ENCODE data around the gene WEE2. TPM values are rescaled to one million over a fixed set of nuclear protein-coding genes. Genes with fewer than 3 reads are reported as not detected.

The WEE2 gene
- total RNA-seq, 4 donors from 2014 or later = not detected

DNA sequence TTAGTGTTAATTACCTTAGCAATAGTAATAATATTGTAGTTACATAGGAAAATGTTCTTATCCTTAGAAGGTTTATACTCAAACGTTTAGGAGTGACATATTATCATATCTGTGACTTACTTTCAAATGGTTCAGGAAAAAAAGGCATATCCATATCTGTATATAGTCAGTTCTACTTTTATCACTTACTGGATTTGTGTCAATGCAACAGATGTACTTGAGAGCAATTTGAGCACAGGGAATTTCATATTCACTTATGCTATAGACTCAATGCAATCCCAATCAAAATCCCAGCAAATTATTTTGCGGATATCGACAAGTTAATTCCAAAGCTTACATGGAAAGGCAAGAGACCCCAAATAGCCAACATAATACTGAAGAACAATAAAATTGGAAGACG lies 16.2 kb upstream of the WEE2 start:
- H3K9me3 ChIP-seq = no peaks in the 10 kb centered on the region
- H3K27ac ChIP-seq = no peak overlapping the region
- no peak for ATAC-seq
- peaks cover 0 to 16% (median 0%) of the 10 kb centered on the region in 3 donors for H3K4me1 ChIP-seq
- 80 to 92% methylated on average over 4 of the region's 4 CpGs for WGBS, 2 donors (ENCODE audit: low coverage in 1 of 2)
- H3K36me3 ChIP-seq = no peaks in the 10 kb centered on the region
- H3K27me3 ChIP-seq = no peaks in the 10 kb centered on the region
- no peak for TF ChIP-seq EP300 (IDR thresholded peaks at IDR 0.05)
- no peak for TF ChIP-seq POLR2A (IDR thresholded peaks at IDR 0.05)
- no peak for TF ChIP-seq POLR2AphosphoS5 (IDR thresholded peaks at IDR 0.05)
- TF ChIP-seq, protein P1, sequence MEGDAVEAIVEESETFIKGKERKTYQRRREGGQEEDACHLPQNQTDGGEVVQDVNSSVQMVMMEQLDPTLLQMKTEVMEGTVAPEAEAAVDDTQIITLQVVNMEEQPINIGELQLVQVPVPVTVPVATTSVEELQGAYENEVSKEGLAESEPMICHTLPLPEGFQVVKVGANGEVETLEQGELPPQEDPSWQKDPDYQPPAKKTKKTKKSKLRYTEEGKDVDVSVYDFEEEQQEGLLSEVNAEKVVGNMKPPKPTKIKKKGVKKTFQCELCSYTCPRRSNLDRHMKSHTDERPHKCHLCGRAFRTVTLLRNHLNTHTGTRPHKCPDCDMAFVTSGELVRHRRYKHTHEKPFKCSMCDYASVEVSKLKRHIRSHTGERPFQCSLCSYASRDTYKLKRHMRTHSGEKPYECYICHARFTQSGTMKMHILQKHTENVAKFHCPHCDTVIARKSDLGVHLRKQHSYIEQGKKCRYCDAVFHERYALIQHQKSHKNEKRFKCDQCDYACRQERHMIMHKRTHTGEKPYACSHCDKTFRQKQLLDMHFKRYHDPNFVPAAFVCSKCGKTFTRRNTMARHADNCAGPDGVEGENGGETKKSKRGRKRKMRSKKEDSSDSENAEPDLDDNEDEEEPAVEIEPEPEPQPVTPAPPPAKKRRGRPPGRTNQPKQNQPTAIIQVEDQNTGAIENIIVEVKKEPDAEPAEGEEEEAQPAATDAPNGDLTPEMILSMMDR (IDR thresholded peaks at IDR 0.05) = no peak
- H3K4me3 ChIP-seq = no peak overlapping the region

DNA sequence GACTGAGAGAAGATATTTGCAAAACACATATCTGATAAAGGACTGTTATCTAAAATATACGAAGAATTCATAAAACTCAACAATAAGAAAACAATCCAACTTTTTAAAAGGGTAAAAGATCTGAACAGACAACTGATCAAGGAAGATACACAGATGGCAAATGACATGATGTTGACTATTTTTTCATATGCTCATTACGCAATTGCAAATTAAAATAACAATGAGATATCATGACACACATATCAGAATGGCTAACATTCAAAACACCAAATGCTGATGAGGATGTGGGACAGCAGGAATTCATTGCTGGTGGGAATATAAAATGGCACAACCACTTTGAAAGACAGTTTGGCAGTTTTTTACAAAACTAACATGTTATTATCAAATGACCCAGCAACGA lies 15.1 kb upstream of the WEE2 start:
- Histone ChIP-seq H3K4me1 (peaks cover 0 to 28% (median 0%) of the 10 kb centered on the region in 3 donors), H3K9me3 (no peaks in the 10 kb centered on the region), H3K4me3 (no peak overlapping the region), H3K36me3 (no peaks in the 10 kb centered on the region), H3K27me3 (no peaks in the 10 kb centered on the region), H3K27ac (no peak overlapping the region)
- 85% methylated on average over 3 of the region's 3 CpGs for WGBS, 2 donors (ENCODE audit: low coverage in 1 of 2)
- TF ChIP-seq POLR2AphosphoS5 (IDR thresholded peaks at IDR 0.05) (no peak), EP300 (IDR thresholded peaks at IDR 0.05) (no peak), POLR2A (IDR thresholded peaks at IDR 0.05) (no peak)
- TF ChIP-seq, protein P1 (IDR thresholded peaks at IDR 0.05) = no peak
- ATAC-seq = no peak

GRCh38 chr7:141695803-141696289 lies 12.3 kb upstream of the WEE2 start:
- Histone ChIP-seq H3K27ac (no peak overlapping the region), H3K27me3 (no peaks in the 10 kb centered on the region), H3K4me1 (peaks cover 0 to 54% (median 3%) of the 10 kb centered on the region in 3 donors), H3K9me3 (no peaks in the 10 kb centered on the region), H3K4me3 (no peak overlapping the region), H3K36me3 (no peaks in the 10 kb centered on the region)
- no peak for TF ChIP-seq POLR2A (IDR thresholded peaks at IDR 0.05)
- no peak for TF ChIP-seq POLR2AphosphoS5 (IDR thresholded peaks at IDR 0.05)
- TF ChIP-seq, protein P1 (IDR thresholded peaks at IDR 0.05) = no peak
- no peak for TF ChIP-seq EP300 (IDR thresholded peaks at IDR 0.05)
- 76 to 88% methylated on average over 1 to 4 of the region's 6 CpGs for WGBS, 2 donors (ENCODE audit: low coverage in 1 of 2)
- no peak for ATAC-seq

GRCh38 chr7:141696348-141696747 lies 11.8 kb upstream of the WEE2 start:
- H3K4me1 ChIP-seq = peaks cover 0 to 56% (median 4%) of the 10 kb centered on the region in 3 donors

More at GRCh38 chr7:141696348-141696747, 11.8 kb upstream of the WEE2 start:
- WGBS, 2 donors (ENCODE audit: low coverage in 1 of 2) = 33 to 44% methylated on average over 2 of the region's 2 CpGs
- H3K27ac ChIP-seq = no peak overlapping the region
- no peak for ATAC-seq
- H3K36me3 ChIP-seq = no peaks in the 10 kb centered on the region
- no peaks in the 10 kb centered on the region for H3K9me3 ChIP-seq
- H3K27me3 ChIP-seq = no peaks in the 10 kb centered on the region
- no peak overlapping the region for H3K4me3 ChIP-seq
- TF ChIP-seq EP300 (IDR thresholded peaks at IDR 0.05) (no peak), POLR2AphosphoS5 (IDR thresholded peaks at IDR 0.05) (no peak), POLR2A (IDR thresholded peaks at IDR 0.05) (no peak)
- TF ChIP-seq, protein P1 (IDR thresholded peaks at IDR 0.05) = no peak
